Body of pancreas (tissue), 4 donors: ENCODE results near the gene MECP2.

Experiments
- POLR2A ChIP-seq, 3 donors: fragments of 450-650 bp; IDR thresholded peaks; one replicate each; pipeline ENCODE4 v1.6.1; 2016; ENCODE audit warnings: antibody characterized with exemption in 3 of 3, mild to moderate bottlenecking in 2 of 3
- TF ChIP-seq, protein P1 (sequence below), 7 experiments: fragments of 450-650 bp in 4 of 7; fragments of 200-600 bp in 3 of 7; sonication (generic) in 3 of 7; IDR thresholded peaks; one replicate each; pipeline ENCODE4 v1.5.1; 2016 to 2019; ENCODE audit warnings: antibody characterized with exemption in 7 of 7

DNA sequence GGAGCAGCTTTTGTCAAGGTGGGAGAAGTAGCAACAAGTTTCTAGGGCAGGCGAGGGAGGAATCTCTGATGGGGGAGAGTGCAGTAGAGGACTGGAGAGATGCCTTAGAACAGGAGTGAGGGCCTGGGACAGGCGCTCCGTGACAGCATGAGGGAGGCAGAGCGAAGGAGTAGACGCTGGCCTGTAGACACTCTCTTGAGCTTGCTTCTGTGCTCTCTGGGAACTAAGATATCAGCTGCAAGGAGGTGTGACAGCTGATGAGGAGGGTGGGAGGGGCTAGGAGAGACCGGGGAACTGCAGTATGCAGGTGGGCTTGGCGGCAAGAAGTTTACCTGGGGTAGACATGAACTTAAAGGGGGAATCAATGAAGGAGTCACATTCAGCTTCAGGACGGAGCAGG is 35.7 kb downstream of the MECP2 start:
- TF ChIP-seq, protein P1, sequence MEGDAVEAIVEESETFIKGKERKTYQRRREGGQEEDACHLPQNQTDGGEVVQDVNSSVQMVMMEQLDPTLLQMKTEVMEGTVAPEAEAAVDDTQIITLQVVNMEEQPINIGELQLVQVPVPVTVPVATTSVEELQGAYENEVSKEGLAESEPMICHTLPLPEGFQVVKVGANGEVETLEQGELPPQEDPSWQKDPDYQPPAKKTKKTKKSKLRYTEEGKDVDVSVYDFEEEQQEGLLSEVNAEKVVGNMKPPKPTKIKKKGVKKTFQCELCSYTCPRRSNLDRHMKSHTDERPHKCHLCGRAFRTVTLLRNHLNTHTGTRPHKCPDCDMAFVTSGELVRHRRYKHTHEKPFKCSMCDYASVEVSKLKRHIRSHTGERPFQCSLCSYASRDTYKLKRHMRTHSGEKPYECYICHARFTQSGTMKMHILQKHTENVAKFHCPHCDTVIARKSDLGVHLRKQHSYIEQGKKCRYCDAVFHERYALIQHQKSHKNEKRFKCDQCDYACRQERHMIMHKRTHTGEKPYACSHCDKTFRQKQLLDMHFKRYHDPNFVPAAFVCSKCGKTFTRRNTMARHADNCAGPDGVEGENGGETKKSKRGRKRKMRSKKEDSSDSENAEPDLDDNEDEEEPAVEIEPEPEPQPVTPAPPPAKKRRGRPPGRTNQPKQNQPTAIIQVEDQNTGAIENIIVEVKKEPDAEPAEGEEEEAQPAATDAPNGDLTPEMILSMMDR (IDR thresholded peaks at IDR 0.05) = no peak
- TF ChIP-seq POLR2A (IDR thresholded peaks at IDR 0.05) = no peak
